GM18498 (cell line): Measurements from ENCODE around the gene SLC5A7.

Source experiments
- ATAC-seq: cut with Tn5 transposase; IDR thresholded peaks from one replicate; pipeline ENCODE4 v1.9.1; 2021; ENCODE audit warnings: mild to moderate bottlenecking, moderate library complexity; ENCODE audit not compliant: unreplicated experiment

SLC5A7 gene

DNA sequence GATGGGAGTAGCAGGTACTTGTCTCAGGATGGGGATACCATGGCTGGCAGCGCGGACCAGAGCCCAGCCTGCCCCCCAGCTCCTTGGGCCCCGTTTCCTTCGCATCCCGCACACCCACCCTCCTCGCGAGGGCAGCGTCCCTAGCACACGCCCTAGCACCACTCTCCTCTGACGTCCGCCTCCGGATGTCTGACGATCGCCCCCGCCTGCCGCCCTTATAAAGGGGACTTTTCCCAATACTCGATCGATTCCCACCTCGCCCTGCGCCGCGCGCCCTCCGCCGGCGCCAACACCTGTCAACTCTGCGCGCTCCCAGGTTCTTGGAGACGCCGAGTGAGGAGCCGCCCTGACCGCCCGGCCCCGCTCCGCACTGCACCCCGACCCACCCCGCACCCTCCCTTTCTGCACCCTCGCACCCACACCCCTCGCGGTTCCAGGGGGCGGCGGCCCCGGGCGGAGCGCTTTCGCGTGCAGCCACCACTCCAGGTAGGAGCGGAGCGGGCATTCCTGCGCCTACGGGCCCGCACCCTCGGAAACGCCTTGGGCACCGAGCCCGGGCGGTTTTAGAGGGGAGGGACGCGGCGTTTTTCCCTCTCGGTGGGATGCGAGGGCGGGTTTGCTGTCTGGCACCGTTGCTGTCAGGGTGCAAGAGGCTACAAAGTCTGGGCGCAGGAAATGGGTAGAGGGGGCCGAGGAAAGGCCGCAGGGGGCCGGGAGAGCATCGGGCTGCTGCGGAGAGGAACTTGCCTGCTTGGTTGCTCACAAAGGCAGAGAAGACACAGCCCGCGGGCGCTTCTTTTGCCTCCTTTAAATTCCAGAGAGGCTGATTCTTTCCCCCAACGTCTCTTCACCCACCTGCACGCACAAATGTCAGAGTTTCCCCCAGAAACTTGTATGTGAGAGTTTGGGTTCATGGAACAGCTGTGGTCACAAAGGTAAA, at the start of gene SLC5A7:
TSS of gene SLC5A7 (plus strand) at position 247 of the 940 bp plus-strand sequence. CDS start 1,632 bp downstream, outside the sequence.
- no peak for ATAC-seq

GRCh38 chr2:107961395-107961794, 24.9 kb upstream of the SLC5A7 start:
- no peak for ATAC-seq

DNA sequence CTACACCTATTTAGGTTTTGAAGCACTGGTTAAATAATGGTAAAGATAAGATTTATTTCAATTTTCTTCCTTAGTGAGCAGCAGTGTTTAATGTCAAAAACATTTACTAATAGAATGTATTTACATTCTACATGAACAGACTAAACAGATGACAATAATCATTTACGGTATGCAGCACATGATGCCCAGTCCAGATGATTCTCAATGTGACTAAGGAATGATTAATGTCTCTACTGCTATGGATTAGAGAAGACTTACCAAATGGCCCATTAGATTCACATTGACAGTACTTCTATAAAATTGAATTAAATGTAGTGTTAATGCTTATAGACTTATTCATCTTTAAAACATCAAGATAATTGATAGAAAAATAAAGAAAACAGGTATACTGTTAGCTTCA, 22.1 kb upstream of the SLC5A7 start:
- ATAC-seq = no peak

DNA sequence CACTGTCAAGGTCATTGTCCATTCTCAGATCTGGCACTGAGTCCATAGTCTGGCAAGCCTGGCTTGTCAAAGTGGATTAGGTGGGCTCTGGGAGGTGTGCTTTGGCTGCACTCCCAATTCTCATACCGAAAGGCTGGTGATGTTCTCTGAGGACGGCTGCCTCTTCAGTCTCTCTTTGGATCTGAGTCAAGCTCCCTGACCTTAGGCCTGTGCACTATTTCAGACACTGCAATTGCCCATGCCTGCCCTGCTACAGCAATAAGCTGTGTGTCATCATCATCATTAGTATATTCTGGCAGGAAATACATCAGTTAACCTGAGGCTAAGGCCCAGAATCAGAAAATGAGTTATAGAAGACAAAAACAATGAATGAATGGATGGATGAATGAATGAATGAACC, 1.6 kb upstream of the SLC5A7 start:
- ATAC-seq = no peak

DNA sequence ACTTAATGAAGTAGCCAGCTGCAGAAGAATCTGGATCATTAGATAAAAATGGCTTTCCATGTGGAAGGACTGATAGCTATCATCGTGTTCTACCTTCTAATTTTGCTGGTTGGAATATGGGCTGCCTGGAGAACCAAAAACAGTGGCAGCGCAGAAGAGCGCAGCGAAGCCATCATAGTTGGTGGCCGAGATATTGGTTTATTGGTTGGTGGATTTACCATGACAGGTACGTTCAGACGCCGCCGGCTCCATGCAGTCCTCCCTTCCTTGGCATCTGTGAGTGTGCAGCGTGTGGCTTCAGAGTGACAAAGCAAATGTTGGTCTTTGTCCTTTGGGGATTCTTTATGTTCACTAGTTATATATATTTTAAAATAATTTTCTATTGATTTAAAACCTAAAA, 1.8 kb downstream of the SLC5A7 start:
- no peak for ATAC-seq

DNA sequence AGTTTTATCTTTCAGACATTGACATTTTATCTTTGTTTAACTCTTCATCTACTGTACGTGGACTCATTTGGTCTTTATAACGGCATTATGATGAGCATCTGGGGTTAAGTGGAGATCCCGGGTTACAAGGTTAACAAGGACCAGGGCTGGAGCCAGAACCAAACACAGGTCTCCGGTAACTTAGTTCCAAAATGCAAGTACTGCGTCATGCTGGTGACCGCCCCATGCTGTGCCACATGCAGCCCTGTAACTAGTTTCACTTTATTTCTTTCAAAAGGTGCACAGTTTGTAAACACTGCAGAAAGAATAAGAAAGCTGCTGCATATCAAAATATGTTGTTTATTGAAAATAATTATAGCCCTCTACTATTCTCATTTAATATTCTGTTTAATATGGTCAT, 3.1 kb downstream of the SLC5A7 start:
- no peak for ATAC-seq

DNA sequence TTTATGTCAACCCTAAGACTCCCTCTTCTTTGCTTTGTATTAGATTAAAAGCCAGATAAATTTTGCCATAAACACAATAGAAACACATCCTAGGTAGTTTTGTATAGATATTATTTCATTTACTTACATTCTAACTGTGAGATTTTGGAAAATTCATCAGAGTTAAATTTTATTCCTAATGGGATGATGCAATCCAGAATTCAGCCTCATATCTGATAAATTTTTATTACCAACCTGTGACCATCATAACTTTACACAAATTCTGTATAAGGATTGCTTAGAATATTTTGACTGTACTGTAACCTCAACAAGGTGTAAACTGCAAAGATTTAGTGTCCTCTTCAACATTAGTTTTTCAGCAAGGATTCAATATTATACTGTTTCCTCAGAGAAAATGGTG, 4.4 kb downstream of the SLC5A7 start:
- no peak for ATAC-seq

DNA sequence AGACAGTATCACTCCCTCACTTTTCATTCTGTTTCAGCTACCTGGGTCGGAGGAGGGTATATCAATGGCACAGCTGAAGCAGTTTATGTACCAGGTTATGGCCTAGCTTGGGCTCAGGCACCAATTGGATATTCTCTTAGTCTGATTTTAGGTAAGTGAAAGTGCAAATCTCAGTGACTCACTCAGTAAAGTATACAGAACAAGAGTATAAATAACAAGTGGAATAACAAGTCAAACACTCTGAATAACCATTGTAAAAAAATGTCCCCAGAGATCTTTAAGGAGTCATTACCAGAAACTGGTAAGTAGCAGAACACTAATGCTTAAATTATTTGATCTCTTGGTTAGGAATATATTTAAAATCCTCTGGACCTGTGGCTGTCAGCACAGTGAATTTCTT, 5.7 kb downstream of the SLC5A7 start:
- ATAC-seq = no peak

- no peak for ATAC-seq
Observed at GRCh38 chr2:107999158-107999557, 12.8 kb downstream of the SLC5A7 start.

DNA sequence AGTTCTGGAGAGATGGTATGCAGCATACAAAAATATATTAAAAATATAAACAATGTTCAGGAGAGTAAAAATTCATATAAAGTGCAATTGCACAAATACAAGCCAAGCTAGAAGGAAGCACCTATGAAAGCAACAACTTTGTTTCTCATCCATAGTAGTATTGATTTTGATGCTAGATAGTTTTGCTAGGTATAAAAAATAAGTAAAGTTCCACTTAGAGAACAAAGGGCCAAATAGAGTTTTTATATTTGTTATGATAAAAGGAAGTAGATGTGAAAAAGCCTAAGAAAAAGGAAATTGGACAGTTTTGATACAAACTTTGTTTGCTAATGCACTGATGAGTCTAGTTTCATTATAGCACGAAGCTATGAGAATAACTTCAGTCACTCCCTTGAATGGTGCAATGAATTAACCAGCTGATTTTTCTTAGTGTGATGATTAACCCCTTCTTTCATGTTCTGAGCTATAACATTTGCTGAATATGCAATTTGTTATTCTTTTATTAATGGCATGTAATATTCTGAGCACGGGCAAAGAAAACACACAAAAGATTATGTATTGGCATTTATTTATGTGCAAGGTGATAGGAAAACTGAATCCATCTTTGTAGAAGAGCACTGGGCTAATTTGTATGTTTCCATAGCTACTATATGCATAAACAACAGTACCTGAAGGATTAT, 24.7 kb downstream of the SLC5A7 start:
- no peak for ATAC-seq

- ATAC-seq = no peak
Observed at GRCh38 chr2:108013305-108013704, 27.0 kb downstream of the SLC5A7 start.

- no peak for ATAC-seq
Observed at GRCh38 chr2:108022628-108023027, 36.3 kb downstream of the SLC5A7 start.

- no peak for ATAC-seq
Observed at GRCh38 chr2:108023776-108024175, 37.5 kb downstream of the SLC5A7 start.

DNA sequence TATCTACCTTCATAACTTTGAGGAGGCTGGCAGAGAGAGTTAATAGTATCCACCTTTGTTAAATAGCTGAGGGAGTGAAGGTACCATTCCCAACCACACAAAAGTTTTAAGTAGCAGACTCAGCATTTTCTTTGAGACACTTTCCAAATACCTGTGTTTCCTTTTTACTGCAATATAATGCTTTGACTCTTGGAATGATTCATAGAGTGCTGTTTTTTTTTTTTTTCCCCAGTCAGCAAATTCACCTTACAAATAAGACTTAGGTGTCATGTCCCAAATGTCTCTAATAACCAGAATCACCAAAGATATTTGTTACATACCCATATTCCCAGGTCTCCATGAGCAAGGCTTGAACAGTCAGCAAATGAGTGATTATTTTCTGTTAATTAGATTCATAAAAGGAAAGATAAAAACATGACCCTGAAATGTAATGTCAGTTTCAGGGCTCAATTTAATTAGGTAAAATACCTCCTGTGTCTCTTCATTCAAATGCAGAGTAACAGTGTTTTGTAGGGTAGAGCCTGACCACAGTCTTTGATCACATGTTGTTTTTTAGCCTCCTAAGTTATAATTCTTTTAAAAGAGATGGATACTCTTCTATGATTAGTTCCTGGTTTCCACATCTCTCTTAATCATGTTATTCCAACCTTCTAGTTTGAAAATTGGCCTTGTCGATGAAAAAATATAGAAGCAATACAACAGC, 39.9 kb downstream of the SLC5A7 start:
- no peak for ATAC-seq

- no peak for ATAC-seq
Observed at GRCh38 chr2:108029496-108029895, 43.2 kb downstream of the SLC5A7 start.

DNA sequence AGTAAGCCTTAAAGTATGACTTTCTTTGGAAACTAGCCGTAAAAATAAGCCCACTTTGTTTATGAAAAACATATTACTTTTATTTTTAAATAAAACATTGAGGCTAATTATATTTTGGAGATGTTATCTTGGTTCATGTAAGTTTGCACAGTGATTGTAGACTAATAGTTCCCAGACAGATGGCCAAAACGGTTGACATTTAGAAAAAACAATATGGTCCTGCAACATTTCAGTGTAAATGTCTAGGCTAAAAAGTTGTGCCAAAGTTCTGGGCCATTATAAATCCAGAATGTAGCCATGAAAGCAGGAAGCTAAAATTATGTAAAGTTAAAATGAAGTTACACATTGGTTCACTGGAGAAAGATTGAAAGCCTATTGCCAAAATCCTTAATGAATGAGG, 43.6 kb downstream of the SLC5A7 start:
- no peak for ATAC-seq

- no peak for ATAC-seq
Observed at GRCh38 chr2:108031471-108031941, 45.2 kb downstream of the SLC5A7 start.

DNA sequence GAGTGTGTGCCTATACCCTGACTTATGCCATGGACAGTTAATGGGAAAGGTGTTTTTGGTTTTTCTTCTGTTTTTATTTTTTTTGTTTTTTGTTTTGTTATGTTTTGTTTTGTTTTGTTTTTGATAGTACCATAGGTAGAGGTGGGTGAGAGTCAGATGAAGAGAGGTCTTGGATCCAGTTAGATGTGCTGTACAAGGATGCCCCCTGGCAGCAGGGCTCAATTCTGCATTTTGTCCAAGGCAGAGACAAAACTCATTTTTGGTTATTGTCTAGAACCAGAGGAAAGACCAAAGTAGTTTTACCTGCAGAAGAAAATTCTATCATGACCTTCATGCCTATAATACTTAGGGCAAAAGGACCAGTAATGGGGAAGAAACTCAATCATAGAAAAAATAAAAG, 48.5 kb downstream of the SLC5A7 start:
- ATAC-seq = no peak

- no peak for ATAC-seq
Observed at GRCh38 chr2:108048752-108049151, 62.4 kb downstream of the SLC5A7 start.

- no peak for ATAC-seq
Observed at GRCh38 chr2:108058576-108059137, 72.3 kb downstream of the SLC5A7 start.

DNA sequence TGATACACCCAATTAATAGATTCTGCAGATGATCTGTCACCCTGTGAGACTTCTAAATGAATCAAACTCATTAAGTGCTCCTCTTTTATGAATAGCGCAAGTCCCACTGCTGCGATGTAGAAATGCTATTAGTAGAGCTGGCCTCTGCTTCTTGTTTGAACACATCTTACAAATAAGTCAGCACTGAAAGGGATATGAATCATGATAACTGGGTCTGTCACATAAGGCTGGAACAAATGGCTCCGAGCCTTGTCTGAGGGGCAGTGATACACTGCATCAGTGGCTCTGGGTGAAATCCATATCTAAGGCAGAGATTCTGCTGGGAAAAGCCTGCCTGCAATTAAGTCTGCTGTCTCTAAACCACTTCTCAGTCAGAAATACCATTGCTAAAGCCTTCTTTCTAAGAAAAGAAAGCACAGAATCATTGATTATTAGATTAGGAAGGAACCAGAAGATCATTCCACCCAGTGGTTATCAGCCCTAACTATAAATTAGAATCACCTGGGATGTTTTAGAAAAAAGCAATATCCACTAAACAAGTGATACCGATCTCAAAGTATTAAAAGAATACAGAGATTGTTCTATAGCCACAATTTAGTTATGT, 75.2 kb downstream of the SLC5A7 start:
- ATAC-seq = no peak
